ENCODE data around the gene LPCAT1. TPM values are rescaled to one million over a fixed set of nuclear protein-coding genes. Genes with fewer than 3 reads are reported as not detected.

LPCAT1 gene
- total RNA-seq, 1 experiment from 2014 or later, result 58.5 TPM

GRCh38 chr5:1413611-1414241 lies 110.0 kb downstream of the LPCAT1 start:
- no peak for DNase-seq (ENCODE audit: low read depth)

- no peak for DNase-seq (ENCODE audit: low read depth)
Measured at GRCh38 chr5:1413211-1413610, 110.5 kb downstream of the LPCAT1 start.

GRCh38 chr5:1412621-1413020 lies 111.1 kb downstream of the LPCAT1 start:
- no peak for DNase-seq (ENCODE audit: low read depth)

GRCh38 chr5:1412163-1412562 lies 111.6 kb downstream of the LPCAT1 start:
- no peak for DNase-seq (ENCODE audit: low read depth)

Small RNAs within 50 kb of the gene (small RNA-seq; reads per million reads assigned to genes)
- not detected for gene MIR6075

Other genes starting within 250 kb of the LPCAT1 start
- gene TERT, start 228.9 kb downstream of the LPCAT1 start, total RNA-seq (2014; rRNA removed; shearing (Covaris generic)), result 9.0 and 10.5 TPM in 2 replicates
- 532 and 557 TPM in 2 replicates for gene CLPTM1L, start 178.9 kb downstream of the LPCAT1 start, total RNA-seq (2014; rRNA removed; shearing (Covaris generic))
- gene SLC6A3, start 78.5 kb downstream of the LPCAT1 start, total RNA-seq (2014; rRNA removed; shearing (Covaris generic)), result not detected in 2 replicates

Measured in HT1080 (cell line).